Peyer's patch (tissue), 4 donors: ENCODE measurements around the gene ARPC1A. TPM values are rescaled to one million over a fixed set of nuclear protein-coding genes. Genes with fewer than 3 reads are reported as not detected.
A peak's percentile ranks its signal among the peaks of the same experiment; 100 is the strongest.
"Not testable (repeated sequence)": the region's sequence is repeated elsewhere in the genome, so short reads cannot be mapped to it uniquely, and the experiment has no call there.

Experiments
- DNase-seq, 3 donors: peaks; one replicate each; pipeline ENCODE4 v3.0.0-alpha.2; 2017 to 2019
- H3K27ac ChIP-seq, 4 donors: fragments of 200-600 bp; sonication (generic); one replicate each; pipeline ENCODE4 v1.5.1; 2016 to 2019
- H3K27me3 ChIP-seq, 2 donors: fragments of 200-600 bp; sonication (generic); one replicate each; pipeline ENCODE4 v1.5.1; 2019
- H3K36me3 ChIP-seq, 3 donors: fragments of 200-600 bp; sonication (generic); one replicate each; pipeline ENCODE4 v1.5.1; 2016 to 2019
- H3K4me1 ChIP-seq, 4 donors: fragments of 200-600 bp; sonication (generic); one replicate each; pipeline ENCODE4 v1.5.1; 2016 to 2019
- H3K4me3 ChIP-seq, 4 donors: fragments of 200-600 bp; sonication (generic); 1 replicate in 3 of 4; 2 replicates in 1 of 4; pipeline ENCODE4 v1.5.1; 2016 to 2019; ENCODE audit warnings: mild to moderate bottlenecking in 1 of 4
- H3K9me3 ChIP-seq, 4 donors: fragments of 200-600 bp; sonication (generic); one replicate each; pipeline ENCODE4 v1.5.1; 2016 to 2019; ENCODE audit warnings: mild to moderate bottlenecking in 1 of 4
- CTCF ChIP-seq, 6 experiments: fragments of 450-650 bp in 4 of 6; fragments of 200-600 bp in 2 of 6; sonication (generic) in 1 of 6; IDR thresholded peaks; one replicate each; pipeline ENCODE4 v1.5.1; 2017 to 2019; ENCODE audit warnings: antibody characterized with exemption in 6 of 6, mild to moderate bottlenecking in 3 of 6, moderate library complexity in 1 of 6
- POLR2A ChIP-seq, 2 donors: fragments of 450-650 bp; IDR thresholded peaks; one replicate each; pipeline ENCODE4 v1.5.1; 2017; ENCODE audit warnings: antibody characterized with exemption in 2 of 2, mild to moderate bottlenecking in 2 of 2, moderate library complexity in 2 of 2
- total RNA-seq, 4 donors: library from RNA; depleted of rRNA; stranded (reverse); fragments of >200 nt; gene quantifications; one replicate each; pipeline ENCODE4 v1.1.0, GENCODE V29; 2016

The ARPC1A gene
- total RNA-seq, 4 donors from 2014 or later, result 195 to 278 (median 225) TPM

DNA sequence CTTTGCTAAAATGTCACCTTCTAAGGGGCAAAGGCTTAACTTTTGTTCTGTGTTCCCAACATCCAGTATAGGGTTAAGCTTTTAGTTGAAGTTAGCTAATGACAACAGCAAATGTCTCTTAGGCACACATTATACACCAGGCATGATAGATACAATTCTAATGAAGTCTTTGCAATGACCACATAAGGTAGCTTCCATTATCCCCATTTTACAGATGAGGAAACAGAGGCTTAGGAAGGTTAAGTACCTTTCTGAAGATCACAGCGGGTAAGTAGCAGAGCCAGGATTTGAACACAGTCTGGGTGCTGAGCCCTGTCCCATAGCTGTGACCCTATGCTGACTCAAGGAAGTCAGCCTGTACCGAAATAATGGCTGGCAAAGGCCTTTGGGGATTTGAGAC, 84.9 kb downstream of the ARPC1A start:
- H3K27me3 ChIP-seq, result no peaks in the 10 kb centered on the region
- H3K27ac ChIP-seq, result no peak overlapping the region
- no peak for DNase-seq

GRCh38 chr7:99415513-99416127, 89.9 kb downstream of the ARPC1A start:
- not testable (repeated sequence) for H3K4me3 ChIP-seq, H3K27me3 ChIP-seq, H3K9me3 ChIP-seq, H3K4me1 ChIP-seq
- TF ChIP-seq CTCF (IDR thresholded peaks at IDR 0.05), result peak in 5 of 6 experiments; percentile 25 to 84 (median 76)
- Histone ChIP-seq H3K36me3 (peaks cover 3 to 97% (median 4%) of the 10 kb centered on the region in 3 donors), H3K27ac (peak overlapping the region in 1 of 4 donors; percentile 39)
- DNase-seq, result peak; percentile 35 to 83 (median 76)

More for the DNA sequence above, 84.9 kb downstream of the ARPC1A start:
- Histone ChIP-seq H3K36me3 (peaks cover 0 to 52% (median 3%) of the 10 kb centered on the region in 3 donors), H3K4me3 (no peak overlapping the region), H3K9me3 (no peaks in the 10 kb centered on the region), H3K4me1 (peaks cover 6 to 31% (median 19%) of the 10 kb centered on the region in 4 donors)
- TF ChIP-seq CTCF (IDR thresholded peaks at IDR 0.05) (no peak), POLR2A (IDR thresholded peaks at IDR 0.05) (no peak)

Other genes with a start within 250 kb of the ARPC1A start
- 10 to 100 TPM; 17.2 to 85.0 (median 43.0) TPM for gene SMURF1, start 181.8 kb upstream of the ARPC1A start, total RNA-seq
- gene KPNA7, start 117.8 kb upstream of the ARPC1A start, total RNA-seq, result 1 to 10 TPM in 1 of 4 donors, not detected in 3; 1.4 TPM
- gene MYH16, start 53.1 kb upstream of the ARPC1A start, total RNA-seq, result not detected
- gene ARPC1B, start 48.8 kb downstream of the ARPC1A start, total RNA-seq, result 100 to 1,000 TPM; 228 to 386 (median 343) TPM
- 10 to 100 TPM; 32.4 to 52.0 (median 40.6) TPM for gene PDAP1, start 82.7 kb downstream of the ARPC1A start, total RNA-seq
- 10 to 100 TPM; 44.7 to 82.0 (median 58.4) TPM for gene BUD31, start 83.1 kb downstream of the ARPC1A start, total RNA-seq
- 1 to 10 TPM; 8.3 to 9.1 (median 8.6) TPM for gene PTCD1, start 112.9 kb downstream of the ARPC1A start, total RNA-seq
- 10 to 100 TPM; 21.4 to 42.2 (median 35.5) TPM for gene CPSF4, start 113.0 kb downstream of the ARPC1A start, total RNA-seq
- gene ATP5MF, start 140.3 kb downstream of the ARPC1A start, total RNA-seq, result 100 to 1,000 TPM; 352 to 597 (median 546) TPM
- 10 to 100 TPM; 23.8 to 44.8 (median 36.8) TPM for gene ZNF789, start 147.0 kb downstream of the ARPC1A start, total RNA-seq
- 10 to 100 TPM; 37.3 to 71.8 (median 58.0) TPM for gene ZNF394, start 174.4 kb downstream of the ARPC1A start, total RNA-seq
- gene ZKSCAN5, start 178.8 kb downstream of the ARPC1A start, total RNA-seq, result 10 to 100 TPM in 2 of 4 donors, 1 to 10 TPM in 2; 7.2 to 20.6 (median 11.7) TPM
- 1 to 10 TPM; 2.2 to 4.2 (median 2.6) TPM for gene FAM200A, start 226.2 kb downstream of the ARPC1A start, total RNA-seq
- gene ZNF655, start 232.7 kb downstream of the ARPC1A start, total RNA-seq, result 100 to 1,000 TPM; 111 to 169 (median 139) TPM